GM13977 (cell line): ENCODE results near the gene DCAF15.

Experiments
- DNase-seq: peaks from one replicate; pipeline ENCODE4 v3.0.0; 2012; ENCODE audit warnings: low spot score
- in situ Hi-C: fragments of 300-500 bp; cut with MboI; formaldehyde crosslinking; loops from one replicate; pipeline ENCODE4 v1.12.0; 2022; ENCODE audit warnings: low sequenced_read_pairs, low pct_unique_long_range_greater_than_20kb, mixed read lengths, inconsistent platforms; ENCODE audit not compliant: unreplicated experiment
- TF ChIP-seq, protein P1 (sequence below): IDR thresholded peaks from 2 replicates; pipeline ENCODE4 v1.5.1; 2012; ENCODE audit warnings: mild to moderate bottlenecking, control low read depth; ENCODE audit not compliant: insufficient read depth; ENCODE audit errors: extremely low read depth, missing control alignments

Gene DCAF15

DNA sequence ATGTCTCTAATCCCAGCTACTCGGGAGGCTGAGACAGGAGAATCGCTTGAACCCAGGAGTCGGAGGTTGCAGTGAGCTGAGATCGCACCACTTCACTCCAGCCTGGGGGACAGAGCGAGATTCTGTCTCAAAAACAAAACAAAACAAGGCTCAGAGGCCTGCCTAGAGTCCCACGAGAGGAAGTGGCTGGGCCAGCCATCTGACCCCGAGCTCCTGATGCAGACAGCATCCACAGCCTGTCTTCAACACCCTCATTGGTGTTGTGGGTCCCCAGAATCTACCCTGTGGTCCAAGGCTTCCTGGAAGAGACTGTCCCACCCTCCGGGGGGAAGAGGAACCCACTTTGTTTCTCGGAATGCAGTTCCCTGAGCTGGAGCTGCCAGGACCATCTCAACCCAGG lies 29.2 kb downstream of the DCAF15 start:
- DNase-seq, result no peak
- in situ Hi-C loops, result no loop called here
- TF ChIP-seq, protein P1, sequence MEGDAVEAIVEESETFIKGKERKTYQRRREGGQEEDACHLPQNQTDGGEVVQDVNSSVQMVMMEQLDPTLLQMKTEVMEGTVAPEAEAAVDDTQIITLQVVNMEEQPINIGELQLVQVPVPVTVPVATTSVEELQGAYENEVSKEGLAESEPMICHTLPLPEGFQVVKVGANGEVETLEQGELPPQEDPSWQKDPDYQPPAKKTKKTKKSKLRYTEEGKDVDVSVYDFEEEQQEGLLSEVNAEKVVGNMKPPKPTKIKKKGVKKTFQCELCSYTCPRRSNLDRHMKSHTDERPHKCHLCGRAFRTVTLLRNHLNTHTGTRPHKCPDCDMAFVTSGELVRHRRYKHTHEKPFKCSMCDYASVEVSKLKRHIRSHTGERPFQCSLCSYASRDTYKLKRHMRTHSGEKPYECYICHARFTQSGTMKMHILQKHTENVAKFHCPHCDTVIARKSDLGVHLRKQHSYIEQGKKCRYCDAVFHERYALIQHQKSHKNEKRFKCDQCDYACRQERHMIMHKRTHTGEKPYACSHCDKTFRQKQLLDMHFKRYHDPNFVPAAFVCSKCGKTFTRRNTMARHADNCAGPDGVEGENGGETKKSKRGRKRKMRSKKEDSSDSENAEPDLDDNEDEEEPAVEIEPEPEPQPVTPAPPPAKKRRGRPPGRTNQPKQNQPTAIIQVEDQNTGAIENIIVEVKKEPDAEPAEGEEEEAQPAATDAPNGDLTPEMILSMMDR, result no peak

DNA sequence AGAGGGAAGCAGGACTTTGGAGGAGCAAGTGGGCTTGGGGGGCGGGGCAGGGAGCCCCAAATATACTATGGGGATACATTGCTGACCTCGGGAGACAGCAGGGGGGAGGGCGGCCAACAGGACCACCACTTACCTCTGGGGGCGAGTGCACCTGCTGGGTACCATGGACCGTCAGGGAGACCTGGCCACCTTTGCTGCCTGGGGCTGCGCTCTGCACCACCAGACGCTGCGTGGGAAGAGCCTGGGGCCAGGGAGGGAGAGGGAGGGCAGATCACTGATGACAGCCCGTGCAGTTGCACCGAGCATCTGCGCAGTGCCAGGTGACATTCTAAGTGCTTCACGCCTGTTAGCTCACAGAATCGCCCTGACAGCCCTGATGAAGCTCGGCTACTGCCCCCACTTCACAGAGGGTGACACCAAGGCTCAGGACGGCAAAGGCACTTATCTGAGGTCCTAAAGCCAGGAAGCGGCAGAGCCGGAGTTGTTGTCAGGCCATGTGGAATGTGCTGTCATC lies 29.7 kb downstream of the DCAF15 start:
- in situ Hi-C loops, result no loop called here
- no peak for DNase-seq
- TF ChIP-seq, protein P1, result no peak

DNA sequence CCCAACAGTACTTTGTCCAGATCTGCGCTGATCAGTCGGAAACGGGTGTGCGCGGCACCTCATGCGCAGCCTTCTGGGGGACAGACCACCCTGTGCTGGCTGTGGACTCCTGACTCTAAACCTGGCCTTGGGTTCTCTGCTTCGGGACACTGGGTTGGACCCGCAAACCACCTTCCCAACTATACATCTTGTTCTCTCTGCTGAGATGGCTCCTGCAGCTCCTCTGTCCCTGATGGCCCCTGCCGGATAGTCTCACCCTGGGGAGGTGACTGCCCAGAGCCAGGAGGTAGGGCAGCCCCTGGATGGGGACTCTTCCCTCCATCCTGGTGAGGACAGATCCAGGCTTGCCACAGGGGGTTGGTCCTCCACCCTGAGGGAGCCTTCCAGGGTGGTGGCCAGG lies 30.5 kb downstream of the DCAF15 start:
- in situ Hi-C loops, result no loop called here
- no peak for DNase-seq
- TF ChIP-seq, protein P1, result no peak

DNA sequence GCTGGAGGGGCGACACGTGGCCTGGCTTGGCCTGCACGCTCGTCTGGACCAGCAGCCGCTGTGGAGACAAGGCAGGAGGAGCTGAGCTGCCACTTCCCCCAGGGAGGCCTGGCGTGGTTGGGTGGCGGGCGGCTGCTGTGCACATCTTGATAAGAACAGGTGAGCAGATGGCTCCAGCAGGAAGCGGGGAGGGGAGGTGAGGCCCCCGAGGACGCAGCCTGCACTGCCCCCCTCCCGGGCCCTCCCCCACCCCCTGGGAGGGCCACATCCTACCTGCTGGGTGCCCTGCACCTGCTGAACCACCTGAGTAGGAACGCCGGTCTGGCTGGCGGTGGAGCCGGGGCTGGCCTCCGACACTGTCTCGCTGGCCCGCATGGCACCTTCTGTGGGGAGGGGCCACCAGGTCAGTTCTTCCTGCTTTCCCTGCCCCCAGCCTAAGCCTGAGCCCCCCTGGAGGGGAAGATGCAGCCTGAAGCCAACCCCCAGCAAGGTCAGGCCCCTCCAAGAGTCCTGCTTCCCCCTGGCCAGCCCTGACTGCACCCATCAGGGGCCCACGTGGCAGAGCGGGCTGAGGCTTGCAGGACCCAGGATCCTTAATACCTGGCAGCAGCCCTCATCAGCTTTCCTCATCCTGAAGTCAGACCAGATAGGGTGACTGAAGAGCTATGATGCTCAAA lies 31.0 kb downstream of the DCAF15 start:
- DNase-seq, result no peak
- TF ChIP-seq, protein P1, result no peak
- in situ Hi-C loops, result no loop called here

DNA sequence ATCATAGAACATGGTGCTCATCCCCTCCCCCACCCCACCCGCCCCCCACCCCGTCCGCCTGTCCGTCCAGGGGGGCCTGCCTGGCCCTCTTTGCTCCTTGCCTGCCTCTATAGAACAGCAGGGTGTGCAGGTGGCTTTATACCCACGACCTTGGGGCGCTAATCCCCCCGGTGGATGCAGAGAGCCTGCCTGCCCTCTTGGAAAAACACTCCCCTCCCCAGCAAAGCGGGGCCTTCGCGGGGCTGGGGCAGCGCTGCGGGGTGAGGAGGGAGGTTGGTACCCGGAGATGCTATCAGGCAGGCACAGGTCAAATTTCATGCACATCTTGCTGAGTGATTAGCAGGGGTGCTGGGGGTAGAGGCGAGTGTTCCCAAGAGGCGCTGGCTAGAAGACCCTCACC lies 31.9 kb downstream of the DCAF15 start:
- TF ChIP-seq, protein P1, result no peak
- in situ Hi-C loops, result no loop called here
- no peak for DNase-seq

DNA sequence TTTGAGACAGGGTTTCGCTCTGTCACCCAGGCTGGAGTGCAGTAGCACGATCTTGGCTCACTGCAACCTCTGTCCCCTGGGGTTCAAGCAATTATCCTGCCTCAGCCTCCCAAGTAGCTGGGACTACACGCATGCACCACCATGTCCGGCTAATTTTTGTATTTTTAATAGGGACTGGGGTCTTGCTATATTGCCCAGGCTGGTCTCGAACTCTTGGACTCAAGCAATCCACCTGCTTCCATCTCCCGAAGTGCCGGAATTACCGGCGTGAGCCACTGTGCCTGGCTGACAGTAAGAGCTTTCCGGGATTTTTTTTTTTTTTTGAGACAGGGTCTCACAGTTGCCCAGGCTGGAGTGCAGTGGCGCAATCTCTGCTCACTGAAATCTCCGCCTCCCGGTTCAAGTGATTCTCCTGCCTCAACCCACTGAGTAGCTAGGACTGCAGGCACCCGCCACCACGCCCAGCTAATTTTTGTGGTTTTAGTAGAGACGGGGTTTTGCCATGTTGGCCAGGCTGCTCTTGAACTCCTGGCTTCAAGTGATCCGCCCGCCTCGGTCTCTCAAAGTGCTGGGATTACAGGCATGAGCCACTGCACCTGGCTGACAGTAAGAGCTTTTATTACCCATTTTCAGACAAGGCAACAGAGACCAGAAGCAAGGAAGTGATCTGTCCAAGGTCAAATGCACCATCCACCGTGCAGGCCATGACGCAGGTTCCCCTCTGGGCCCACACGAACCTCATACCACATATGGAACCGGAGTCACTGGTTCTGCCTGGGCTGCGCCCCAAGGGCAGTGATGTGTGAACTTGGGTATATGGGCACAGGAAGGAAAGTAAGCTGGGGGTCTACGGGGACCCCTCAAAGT lies 32.8 kb downstream of the DCAF15 start:
- in situ Hi-C loops, result no loop called here
- TF ChIP-seq, protein P1, result no peak
- no peak for DNase-seq
